SKM-1 treated with dmso at 0.1 percent for 144 hours (cell line): ENCODE data around the gene SEMA6B.

Source experiments
- DNase-seq: peaks from one replicate; lab custom pipeline; 2025; ENCODE audit not compliant: unreplicated experiment; lab: John Stamatoyannopoulos, UW

The SEMA6B gene

GRCh38 chr19:4573682-4574081 lies 14.2 kb upstream of the SEMA6B start:
- no peak for DNase-seq

GRCh38 chr19:4571305-4571917 lies 11.9 kb upstream of the SEMA6B start:
- no peak for DNase-seq

GRCh38 chr19:4570916-4571304 lies 11.4 kb upstream of the SEMA6B start:
- DNase-seq = no peak

GRCh38 chr19:4570402-4570801 lies 10.9 kb upstream of the SEMA6B start:
- DNase-seq = no peak

- peak; percentile 86 for DNase-seq
Measured at GRCh38 chr19:4568886-4569285, 9.4 kb upstream of the SEMA6B start.

- DNase-seq = peak; percentile 44
Measured at GRCh38 chr19:4567584-4568071, 8.1 kb upstream of the SEMA6B start.

GRCh38 chr19:4566402-4567051 lies 7.0 kb upstream of the SEMA6B start:
- DNase-seq = no peak

GRCh38 chr19:4563562-4563961 lies 4.1 kb upstream of the SEMA6B start:
- DNase-seq = peak; percentile 76

- DNase-seq = peak; percentile 71
Measured at GRCh38 chr19:4562085-4562484, 2.6 kb upstream of the SEMA6B start.

GRCh38 chr19:4557971-4558941 lies 1.2 kb downstream of the SEMA6B start:
- DNase-seq = no peak

- DNase-seq = no peak
Measured at GRCh38 chr19:4557144-4557970, 2.1 kb downstream of the SEMA6B start.

- DNase-seq = peak; percentile 12
Measured at GRCh38 chr19:4556597-4557127, 2.8 kb downstream of the SEMA6B start.

- DNase-seq = no peak
Measured at GRCh38 chr19:4555657-4556561, 3.6 kb downstream of the SEMA6B start.

GRCh38 chr19:4554717-4555116 lies 4.8 kb downstream of the SEMA6B start:
- no peak for DNase-seq

- DNase-seq = no peak
Measured at GRCh38 chr19:4553775-4554174, 5.7 kb downstream of the SEMA6B start.

GRCh38 chr19:4553092-4553695 lies 6.3 kb downstream of the SEMA6B start:
- DNase-seq = no peak

- no peak for DNase-seq
Measured at GRCh38 chr19:4552525-4552819, 7.0 kb downstream of the SEMA6B start.

GRCh38 chr19:4550479-4551050 lies 8.9 kb downstream of the SEMA6B start:
- DNase-seq = no peak

- DNase-seq = no peak
Measured at GRCh38 chr19:4550018-4550417, 9.5 kb downstream of the SEMA6B start.
